Measurements from ENCODE around the gene SLC38A2.
"Not testable (repeated sequence)": the region's sequence is repeated elsewhere in the genome, so short reads cannot be mapped to it uniquely, and the experiment has no call there.

SLC38A2 gene

DNA sequence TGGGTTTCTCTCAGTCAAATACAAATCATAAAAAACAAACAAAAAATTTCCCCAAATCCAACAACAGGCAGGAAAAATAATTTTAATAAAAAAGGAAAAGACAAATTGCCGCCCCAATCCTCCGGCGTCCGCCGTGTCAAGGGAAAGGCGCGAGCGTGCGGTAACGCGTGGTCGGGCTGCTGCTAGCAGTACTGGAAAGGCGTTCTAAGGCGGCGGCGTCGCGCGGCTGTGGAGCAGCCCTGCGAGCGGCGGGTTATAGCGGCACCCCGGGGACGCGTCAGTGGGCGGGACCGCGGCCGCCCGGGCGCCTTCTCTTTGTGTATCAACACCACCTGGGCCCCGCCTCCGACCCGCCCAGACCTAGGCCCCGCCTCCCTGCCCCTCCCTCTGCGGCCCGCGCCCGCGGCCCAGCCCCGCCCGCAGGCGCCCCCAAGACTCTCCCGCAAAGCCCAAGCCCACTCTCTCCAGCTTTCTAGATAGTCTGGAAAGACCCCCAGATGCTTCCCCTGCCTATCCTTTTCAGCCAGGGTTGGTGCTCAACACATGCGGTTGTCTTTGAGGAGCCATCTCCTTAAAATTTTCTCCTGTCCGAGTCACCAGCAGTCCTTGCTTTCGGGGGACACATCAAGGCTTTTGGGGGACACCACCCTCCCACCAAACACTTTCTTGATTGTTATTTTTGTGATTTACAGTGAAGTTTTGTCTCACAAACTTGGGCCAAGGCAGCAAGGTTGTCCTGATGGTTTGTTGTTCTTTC lies at the start of gene SLC38A2:
Gene SLC38A2 (minus strand): TSS at position 230 of the 757 bp plus-strand sequence. CDS start 1,480 bp downstream, outside the sequence.
- DNase-seq (ENCODE audit: low read depth in 2 of 2), result peak; percentile 87 to 90

- DNase-seq (ENCODE audit: low read depth in 2 of 2), result no peak
These were observed 47.1 kb upstream of the SLC38A2 start for GRCh38 chr12:46419675-46420074.

GRCh38 chr12:46415552-46415951 lies 43.0 kb upstream of the SLC38A2 start:
- no peak for DNase-seq (ENCODE audit: low read depth in 2 of 2)

DNA sequence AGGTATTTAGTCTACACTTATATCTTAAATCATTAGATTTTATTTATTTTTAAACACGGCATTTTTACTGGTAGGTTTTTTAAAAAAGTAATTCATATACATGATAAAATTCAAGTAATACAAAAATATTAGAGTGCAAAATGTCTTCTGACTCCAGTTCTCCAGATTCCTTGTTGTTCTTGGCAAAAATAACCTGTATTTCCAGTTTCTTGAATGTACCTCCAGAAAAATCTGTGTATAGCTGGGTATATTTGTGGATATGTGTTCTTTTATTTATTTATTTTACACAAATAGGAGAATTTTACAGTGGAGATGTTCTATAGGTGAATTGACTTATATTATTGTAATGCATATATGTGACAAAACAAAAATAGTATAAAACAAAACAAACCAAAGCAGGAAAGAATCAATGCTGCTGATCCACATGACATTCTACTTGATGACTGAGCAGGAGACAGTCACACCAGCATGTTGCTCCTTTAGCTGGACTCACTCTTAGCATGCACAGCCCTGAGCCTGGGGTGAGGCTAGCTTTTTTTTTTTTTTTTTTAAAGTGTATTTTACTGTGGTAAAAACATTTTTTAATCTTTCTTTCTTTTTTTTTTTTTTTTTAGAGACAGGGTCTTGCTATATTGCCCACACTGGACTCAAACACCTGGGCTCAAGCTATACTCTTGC lies 42.2 kb upstream of the SLC38A2 start:
- no peak for DNase-seq (ENCODE audit: low read depth in 2 of 2)

GRCh38 chr12:46413368-46413767 lies 40.8 kb upstream of the SLC38A2 start:
- DNase-seq (ENCODE audit: low read depth in 2 of 2), result no peak

DNA sequence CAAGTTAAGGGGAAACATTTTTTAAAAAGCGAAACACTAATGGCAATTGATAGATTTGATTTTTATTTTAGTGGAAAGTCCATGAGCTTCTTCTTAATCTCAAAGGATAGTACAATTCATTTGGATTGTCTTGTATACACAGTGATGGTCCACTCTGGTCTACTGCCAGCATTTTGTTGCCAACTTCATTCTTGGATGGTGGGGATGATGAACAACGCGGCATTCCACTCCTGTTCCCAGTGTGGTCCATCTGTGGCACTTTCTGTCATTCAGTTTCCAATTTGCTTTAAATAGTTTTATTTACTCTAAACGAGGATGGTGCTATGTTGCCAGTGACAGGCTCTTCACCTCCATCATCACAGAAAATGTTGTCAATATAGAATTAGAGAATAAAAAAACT lies 40.3 kb upstream of the SLC38A2 start:
- no peak for DNase-seq (ENCODE audit: low read depth in 2 of 2)

DNA sequence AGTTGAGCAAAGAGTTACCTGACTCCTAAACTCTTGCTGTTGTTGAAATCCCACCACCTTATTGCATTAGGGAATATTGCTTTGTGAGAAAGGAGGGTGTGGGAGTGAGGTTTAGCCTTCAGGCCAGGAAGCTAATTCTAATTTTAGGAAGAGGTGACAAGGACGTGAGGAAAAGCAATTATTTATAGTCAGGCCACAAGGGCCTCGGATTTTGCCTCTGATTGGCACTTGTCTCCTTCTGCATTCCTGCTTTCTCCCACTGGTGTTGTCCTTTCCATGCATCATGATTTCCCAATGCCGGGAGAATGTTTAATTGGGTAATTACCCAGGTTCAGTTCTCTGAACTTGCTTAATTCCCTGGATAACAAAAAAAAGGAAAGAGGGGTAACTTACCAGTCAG lies 37.9 kb upstream of the SLC38A2 start:
- no peak for DNase-seq (ENCODE audit: low read depth in 2 of 2)

- DNase-seq (ENCODE audit: low read depth in 2 of 2), result no peak
These were observed 37.4 kb upstream of the SLC38A2 start for GRCh38 chr12:46409974-46410373.

DNA sequence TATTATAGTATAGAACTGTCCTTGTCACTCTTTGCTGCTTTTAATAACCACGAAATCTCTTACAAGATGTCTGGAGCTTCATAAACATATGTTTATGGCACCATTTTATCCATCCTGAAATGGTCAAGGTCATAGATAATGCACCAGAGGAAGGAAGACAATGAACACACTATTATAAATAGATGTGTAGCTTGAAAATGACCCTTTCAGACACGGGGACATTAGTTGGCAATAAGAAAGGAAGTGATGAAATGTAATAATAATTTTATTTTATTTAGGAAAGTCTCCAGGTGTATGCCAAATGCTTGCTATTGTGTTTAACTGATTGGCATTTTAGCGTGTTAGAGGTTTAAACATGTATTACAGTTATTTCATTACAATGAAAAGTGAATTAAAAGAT lies 36.8 kb upstream of the SLC38A2 start:
- no peak for DNase-seq (ENCODE audit: low read depth in 2 of 2)

DNA sequence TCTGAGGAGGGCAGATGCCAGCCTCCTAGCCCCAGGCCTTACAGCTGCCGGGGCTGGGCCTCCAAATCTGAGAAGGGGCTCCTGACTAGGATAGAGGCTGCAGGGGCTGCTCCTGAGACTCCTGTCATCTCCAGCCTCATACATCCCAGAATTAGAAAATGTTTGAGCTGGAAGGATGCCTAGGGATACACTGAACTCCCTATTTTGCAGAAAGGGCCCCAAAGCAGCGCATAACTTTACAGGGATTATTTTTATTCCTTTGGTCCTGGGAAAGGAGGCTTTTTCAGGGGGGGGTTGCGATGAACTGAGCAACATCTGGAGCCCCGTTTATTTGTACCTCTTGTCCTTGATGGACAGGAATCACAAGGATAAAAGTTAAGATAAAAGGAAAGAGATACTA lies 35.9 kb upstream of the SLC38A2 start:
- no peak for DNase-seq (ENCODE audit: low read depth in 2 of 2)

DNA sequence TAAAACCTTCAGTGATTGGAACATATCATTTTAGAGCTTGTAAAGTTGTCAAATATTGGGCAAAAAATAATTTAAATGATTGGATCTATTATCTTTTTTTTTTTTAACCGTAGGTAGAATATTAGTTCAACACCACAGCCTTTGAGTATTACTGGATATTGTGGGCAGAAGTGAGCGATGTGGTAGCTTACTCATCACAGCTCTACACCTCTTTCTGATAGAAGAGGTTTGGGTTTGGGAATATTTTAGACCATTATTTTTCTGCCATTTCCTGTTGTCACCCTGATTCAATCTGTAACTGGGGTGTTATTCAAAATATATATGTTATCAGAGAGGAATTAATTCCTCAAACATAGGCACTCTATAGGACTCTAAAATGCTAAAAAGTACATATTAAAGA lies 34.8 kb upstream of the SLC38A2 start:
- no peak for DNase-seq (ENCODE audit: low read depth in 2 of 2)

DNA sequence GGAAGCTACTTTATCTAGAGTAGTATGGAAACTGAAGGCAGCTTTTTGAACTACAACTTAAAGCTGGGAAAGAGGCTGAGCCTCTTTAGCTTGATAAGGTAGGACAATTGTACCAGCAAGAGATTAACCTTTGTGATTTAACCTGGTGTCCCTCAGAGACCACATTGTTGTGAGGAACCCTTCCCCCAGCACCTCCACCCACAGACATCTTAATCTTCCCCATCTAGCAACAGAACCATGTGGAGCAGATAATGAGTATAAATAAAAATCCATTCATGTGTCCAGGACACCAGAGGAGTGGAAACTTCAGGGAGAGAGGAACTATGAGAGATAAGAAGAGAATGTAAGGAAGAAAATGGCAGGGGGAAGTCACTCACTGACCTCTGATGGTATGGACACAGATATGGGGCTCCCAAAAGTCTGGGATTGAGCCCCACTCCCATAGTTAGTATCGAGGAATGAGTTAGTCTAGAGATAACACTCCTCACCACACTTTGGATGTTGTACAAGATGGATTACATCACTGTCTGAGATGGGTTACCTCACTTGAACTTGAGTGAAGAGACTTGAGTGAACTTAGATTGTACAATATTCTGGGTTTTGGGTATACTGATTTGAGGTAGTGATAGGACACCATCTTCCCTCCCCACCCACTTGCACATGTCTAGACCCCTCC lies 33.9 kb upstream of the SLC38A2 start:
- no peak for DNase-seq (ENCODE audit: low read depth in 2 of 2)

DNA sequence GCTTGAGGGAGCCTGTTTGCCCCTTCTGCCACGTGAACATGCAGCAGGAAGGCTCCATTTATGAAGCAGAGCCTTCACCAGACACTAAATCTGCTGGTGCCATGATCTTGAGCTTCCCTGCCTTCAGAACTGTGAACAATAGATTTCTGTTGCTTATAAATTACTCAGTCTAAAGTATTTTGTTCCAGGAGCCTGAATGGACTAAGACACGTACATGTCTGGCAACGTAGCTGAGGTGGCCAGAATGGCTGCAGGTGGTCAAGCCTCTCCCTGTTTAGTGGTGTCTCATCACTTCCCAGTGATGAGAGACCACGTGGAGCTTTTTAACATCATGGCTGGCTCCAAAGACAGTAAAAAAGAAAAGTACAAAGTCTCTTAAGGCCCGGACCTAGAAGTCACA lies 32.2 kb upstream of the SLC38A2 start:
- DNase-seq (ENCODE audit: low read depth in 2 of 2), result no peak

DNA sequence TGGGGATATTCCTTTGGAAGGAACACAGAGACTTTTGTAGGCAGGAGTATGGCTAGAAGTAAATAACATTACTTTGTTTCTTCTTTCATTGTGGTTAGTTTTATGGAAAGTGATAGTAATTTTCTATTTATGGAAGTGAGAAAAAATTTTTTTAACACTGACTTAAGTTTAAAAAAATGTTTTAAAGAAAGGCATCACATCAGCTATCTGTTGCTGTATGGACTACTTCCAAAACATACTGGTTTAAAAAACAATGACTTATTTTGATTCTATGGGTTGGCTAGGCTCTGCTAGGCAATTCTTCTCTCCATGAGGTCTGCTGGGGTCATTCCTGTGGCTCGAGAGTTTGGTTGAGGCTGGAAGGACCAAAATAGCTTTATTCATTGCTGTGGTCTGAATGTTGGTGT lies 31.7 kb upstream of the SLC38A2 start:
- peak; percentile 72 to 79 for DNase-seq (ENCODE audit: low read depth in 2 of 2)

GRCh38 chr12:46403719-46404070 lies 31.1 kb upstream of the SLC38A2 start:
- DNase-seq (ENCODE audit: low read depth in 2 of 2), result no peak

DNA sequence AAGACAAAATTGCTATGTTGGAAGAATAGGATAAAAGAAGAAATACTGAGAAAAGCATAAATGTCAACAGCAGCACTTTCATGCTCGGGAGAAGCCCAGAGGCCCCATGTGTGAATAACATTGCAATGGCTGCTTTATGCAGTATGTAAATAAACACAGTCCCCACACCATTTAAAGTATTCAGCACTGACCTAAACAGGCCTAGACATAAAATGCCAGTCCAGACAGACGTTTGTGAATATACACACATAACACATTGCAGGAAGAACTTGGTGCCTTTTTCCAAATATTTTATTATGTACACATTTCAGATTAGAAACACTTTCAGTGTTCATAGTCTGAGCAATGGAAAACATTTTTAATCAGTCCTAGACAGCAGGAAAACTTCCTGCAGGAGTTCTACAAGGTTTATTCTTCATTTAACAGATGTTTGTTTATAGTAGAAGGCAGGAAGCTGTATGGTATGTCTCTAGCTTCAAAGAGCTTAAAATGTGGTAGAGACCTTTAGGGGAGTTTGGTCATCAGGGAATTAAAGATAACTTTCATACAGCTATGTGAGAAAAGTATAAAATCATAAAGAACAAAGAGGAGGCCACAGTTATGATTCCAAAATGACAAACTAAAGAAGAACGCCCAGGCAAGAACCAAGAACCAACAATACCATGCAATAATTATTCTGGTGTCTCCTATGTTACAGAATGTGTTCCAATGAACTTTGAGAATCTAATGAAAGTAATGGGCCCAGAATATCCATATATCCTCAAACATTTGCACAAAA lies 30.6 kb upstream of the SLC38A2 start:
- no peak for DNase-seq (ENCODE audit: low read depth in 2 of 2)

GRCh38 chr12:46402451-46402850 lies 29.9 kb upstream of the SLC38A2 start:
- DNase-seq (ENCODE audit: low read depth in 2 of 2), result peak; percentile 95

DNA sequence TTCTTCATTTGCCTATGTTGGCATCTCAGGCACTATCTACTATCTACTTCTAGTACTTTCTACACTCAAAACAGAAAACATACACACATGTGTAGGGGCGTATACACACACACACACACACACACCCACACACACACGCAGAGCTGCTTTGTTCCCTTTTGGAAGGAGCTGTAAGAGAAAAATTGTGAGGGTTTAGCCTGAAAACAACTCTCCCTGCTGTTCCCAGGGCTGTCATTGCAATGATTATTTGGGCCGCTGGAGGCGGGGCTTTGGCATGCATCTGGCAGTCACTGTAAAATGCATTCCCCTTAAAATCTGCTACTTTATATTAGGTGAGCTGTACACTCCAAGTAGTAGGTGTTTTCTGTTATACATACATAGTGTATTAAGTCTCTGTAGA lies 29.1 kb upstream of the SLC38A2 start:
- DNase-seq (ENCODE audit: low read depth in 2 of 2), result no peak

GRCh38 chr12:46400406-46400805 lies 27.8 kb upstream of the SLC38A2 start:
- peak in 1 of 2 experiments; percentile 74 for DNase-seq (ENCODE audit: low read depth in 2 of 2)

DNA sequence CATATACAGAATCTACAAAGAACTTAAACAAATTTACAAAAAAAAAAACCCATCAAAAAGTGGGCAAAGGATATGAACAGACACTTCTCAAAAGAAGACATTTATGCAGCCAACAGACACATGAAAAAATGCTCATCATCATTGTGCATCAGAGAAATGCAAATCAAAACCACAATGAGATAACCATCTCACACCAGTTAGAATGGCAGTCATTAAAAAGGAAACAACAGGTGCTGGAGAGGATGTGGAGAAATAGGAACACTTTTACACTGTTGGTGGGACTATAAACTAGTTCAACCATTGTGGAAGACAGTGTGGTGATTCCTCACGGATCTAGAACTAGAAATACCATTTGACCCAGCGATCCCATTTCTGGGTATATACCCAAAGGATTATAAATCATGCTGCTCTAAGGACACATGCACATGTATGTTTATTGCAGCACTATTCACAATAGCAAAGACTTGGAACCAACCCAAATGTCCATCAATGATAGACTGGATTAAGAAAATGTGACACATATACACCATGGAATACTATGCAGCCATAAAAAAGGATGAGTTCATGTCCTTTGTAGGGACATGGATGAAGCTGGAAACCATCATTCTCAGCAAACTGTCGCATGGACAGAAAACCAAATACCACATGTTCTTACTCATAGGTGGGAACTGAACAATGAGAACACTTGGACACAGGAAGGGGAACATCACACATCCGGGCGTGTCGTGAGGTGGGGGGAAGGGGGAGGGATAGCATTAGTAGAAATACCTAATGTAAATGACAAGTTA lies 27.1 kb upstream of the SLC38A2 start:
- DNase-seq (ENCODE audit: low read depth in 2 of 2), result not testable (repeated sequence)

DNA sequence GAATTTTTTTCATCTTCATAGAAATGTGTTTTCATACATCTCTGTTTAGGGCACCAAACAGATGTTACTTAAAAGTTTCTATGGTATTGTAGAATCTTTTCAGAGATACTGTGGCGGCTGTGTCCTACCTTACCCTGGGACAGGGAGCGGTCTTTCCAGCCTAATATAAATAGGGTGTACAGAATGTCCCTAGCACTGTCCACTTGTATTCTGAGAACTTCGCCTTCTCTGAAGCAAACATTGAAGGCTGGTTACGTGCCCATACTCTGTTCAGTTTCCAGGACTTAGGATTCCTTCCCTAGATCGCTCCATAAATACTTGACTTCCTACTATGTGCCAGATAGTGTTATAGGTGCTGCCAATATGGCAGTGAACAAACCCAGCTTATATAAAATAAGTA lies 24.3 kb upstream of the SLC38A2 start:
- DNase-seq (ENCODE audit: low read depth in 2 of 2), result no peak
